B cell (primary cell): Measurements from ENCODE around the gene TTC8. TPM values are rescaled to one million over a fixed set of nuclear protein-coding genes. Genes with fewer than 3 reads are reported as not detected.
"Not testable (repeated sequence)": the region's sequence is repeated elsewhere in the genome, so short reads cannot be mapped to it uniquely, and the experiment has no call there.

Source experiments
- ATAC-seq: fragments of 200-7000 bp; cut with Tn5 transposase; one replicate; pipeline ENCODE4 v1.10.0; 2021; ENCODE audit warnings: low read depth, mild to moderate bottlenecking, moderate number of reproducible peaks, moderate library complexity
- CTCF ChIA-PET: fragments of 350-600 bp; sonication (Branson Sonifier 250); formaldehyde crosslinking; loops from one replicate; lab custom pipeline; 2021; ENCODE audit warnings: antibody characterized with exemption, inconsistent platforms; lab: Charles Lee
- POLR2A ChIA-PET: fragments of 350-600 bp; sonication (Branson Sonifier 250); formaldehyde crosslinking; loops from one replicate; lab custom pipeline; 2021; ENCODE audit warnings: antibody characterized with exemption; lab: Charles Lee
- DNase-seq: peaks from one replicate; pipeline ENCODE4 v3.0.0; 2013
- H2AFZ ChIP-seq: 2 replicates; pipeline ENCODE4 v1.6.1; 2012; ENCODE audit warnings: mild to moderate bottlenecking, low read depth, low read length; ENCODE audit not compliant: insufficient read depth, poor library complexity, severe bottlenecking
- H3K27ac ChIP-seq, 2 donors: 1 replicate in 1 of 2; 2 replicates in 1 of 2; pipeline ENCODE4 v1.5.1; 2012 to 2013; ENCODE audit warnings: low read length in 2 of 2, mild to moderate bottlenecking in 2 of 2, moderate library complexity in 1 of 2
- H3K27me3 ChIP-seq, 4 experiments: fragments of 200-600 bp in 1 of 4; sonication (generic) in 1 of 4; replicated peaks in 1 of 4; 1 replicate in 2 of 4; 2 replicates in 2 of 4; pipeline versions ENCODE4 v1.6.1 to v1.7.0; 2013 to 2016; ENCODE audit warnings: low read length in 3 of 4, mild to moderate bottlenecking in 2 of 4, mixed read lengths in 1 of 4, moderate library complexity in 1 of 4; ENCODE audit not compliant: insufficient read depth in 4 of 4, control insufficient read depth in 3 of 4; ENCODE audit errors: control extremely low read depth in 1 of 4
- H3K36me3 ChIP-seq, 2 experiments: replicated peaks in 1 of 2; 1 replicate in 1 of 2; 2 replicates in 1 of 2; pipeline versions ENCODE4 v1.6.1 to v1.7.1; 2013; ENCODE audit warnings: low read length in 1 of 2; ENCODE audit not compliant: insufficient read depth in 2 of 2, control insufficient read depth in 1 of 2; ENCODE audit errors: control extremely low read depth in 1 of 2, extremely low read depth in 1 of 2
- H3K4me1 ChIP-seq, 2 donors: fragments of 200-600 bp in 1 of 2; sonication (generic) in 1 of 2; 1 replicate in 1 of 2; 2 replicates in 1 of 2; pipeline versions ENCODE4 v1.5.1 to v1.6.1; 2013 to 2017; ENCODE audit warnings: low read length in 2 of 2; ENCODE audit not compliant: control insufficient read depth in 2 of 2, insufficient read depth in 2 of 2
- H3K4me2 ChIP-seq: replicated peaks from 2 replicates; pipeline ENCODE3; 2012; ENCODE audit warnings: mild to moderate bottlenecking, low read depth, low read length; ENCODE audit not compliant: poor library complexity, severe bottlenecking
- H3K4me3 ChIP-seq, 5 experiments: fragments of 200-600 bp in 1 of 5; sonication (generic) in 1 of 5; 1 replicate in 3 of 5; 2 replicates in 2 of 5; pipeline versions ENCODE4 v1.5.1 to v1.7.0; 2011 to 2016; ENCODE audit warnings: low read length in 4 of 5, mild to moderate bottlenecking in 4 of 5, low read depth in 2 of 5, control low read depth in 1 of 5, moderate library complexity in 1 of 5; ENCODE audit not compliant: insufficient read depth in 1 of 5; ENCODE audit errors: control extremely low read depth in 1 of 5, extremely low read depth in 1 of 5
- H3K79me2 ChIP-seq: fragments of 200-600 bp; sonication (generic); one replicate; pipeline ENCODE4 v1.6.0; 2016; ENCODE audit warnings: low read length; ENCODE audit not compliant: control insufficient read depth, insufficient read depth
- H3K9ac ChIP-seq: fragments of 200-600 bp; sonication (generic); 2 replicates; pipeline ENCODE4 v1.6.1; 2017; ENCODE audit warnings: mild to moderate bottlenecking, low read length, moderate library complexity
- H3K9me3 ChIP-seq, 3 donors: one replicate each; pipeline versions ENCODE4 v1.6.1 to v1.7.1; 2013; ENCODE audit warnings: low read length in 2 of 3; ENCODE audit not compliant: control insufficient read depth in 2 of 3, insufficient read depth in 1 of 3; ENCODE audit errors: control extremely low read depth in 1 of 3
- H4K20me1 ChIP-seq: 2 replicates; pipeline ENCODE4 v1.6.0; 2012; ENCODE audit warnings: mild to moderate bottlenecking, low read length; ENCODE audit not compliant: insufficient read depth, control insufficient read depth, poor library complexity, severe bottlenecking
- H3K27ac Mint-ChIP-seq: one replicate; pipeline ENCODE4 v1.8.0; 2021; ENCODE audit warnings: mixed read lengths
- H3K27me3 Mint-ChIP-seq: one replicate; pipeline ENCODE4 v1.8.0; 2021; ENCODE audit warnings: mixed read lengths
- H3K4me1 Mint-ChIP-seq: one replicate; pipeline ENCODE4 v1.8.0; 2021; ENCODE audit warnings: mixed read lengths
- H3K4me3 Mint-ChIP-seq: one replicate; pipeline ENCODE4 v1.8.0; 2021; ENCODE audit warnings: mixed read lengths
- H3K9me3 Mint-ChIP-seq: one replicate; pipeline ENCODE4 v1.8.0; 2022; ENCODE audit warnings: mixed read lengths; ENCODE audit not compliant: insufficient read depth
- EZH2 ChIP-seq: IDR thresholded peaks from 2 replicates; pipeline ENCODE4 v1.6.1; 2012; ENCODE audit warnings: borderline replicate concordance, low read depth, mild to moderate bottlenecking, moderate library complexity, low read length; ENCODE audit not compliant: insufficient read depth, poor library complexity, severe bottlenecking
- WGBS: methylation state at CpG from one replicate; pipeline ENCODE4 v1.1.5; 2013; ENCODE audit warnings: missing lambda C conversion rate; ENCODE audit not compliant: insufficient coverage; 5-methylcytosine and 5-hydroxymethylcytosine counted together
- intact Hi-C: fragments of 100-400 bp; cut with micrococcal nuclease; formaldehyde crosslinking; loops from one replicate; pipeline ENCODE4 v1.10.0; 2022
- polyA plus RNA-seq: library from polyadenylated mRNA; depleted of rRNA; stranded (reverse); fragments of >200 nt; gene quantifications from 2 replicates; pipeline ENCODE4 v1.2.3, GENCODE V29; 2012
- total RNA-seq, 2 donors: library from RNA; stranded (reverse); fragments of 120-200 nt in 1 of 2; gene quantifications; 1 replicate in 1 of 2; 2 replicates in 1 of 2; pipeline versions ENCODE4 v1.2.3 to v1.2.4, GENCODE V29; 2013 to 2022
- TF ChIP-seq, protein P1 (sequence below): fragments of 200-600 bp; IDR thresholded peaks from one replicate; pipeline ENCODE4 v1.8.0; 2022; ENCODE audit warnings: antibody characterized with exemption, mild to moderate bottlenecking

The TTC8 gene
- total and polyA plus RNA-seq, 2 donors (not counting 1 experiment from before 2014, with no cell fraction given): 2.7 to 7.2 TPM

DNA sequence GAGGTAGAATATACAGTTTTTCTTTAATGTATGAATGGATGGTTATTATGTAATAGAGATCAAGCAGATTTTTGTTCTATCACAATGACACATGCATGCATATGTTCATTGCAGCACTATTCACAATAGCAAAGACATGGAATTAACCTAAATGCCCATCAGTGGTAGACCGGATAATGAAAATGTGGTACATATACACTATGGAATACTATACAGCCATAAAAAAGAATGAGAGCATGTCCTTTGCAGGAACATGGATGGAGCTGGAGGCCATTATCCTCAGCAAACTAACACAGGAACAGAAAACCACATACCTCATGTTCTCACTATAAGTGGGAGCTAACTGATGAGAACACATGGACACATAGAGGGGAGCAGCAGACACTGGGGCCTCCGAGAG is 34.7 kb downstream of the TTC8 start:
- H3K27me3 ChIP-seq, H3K27ac ChIP-seq, DNase-seq, H3K27me3 Mint-ChIP-seq, H3K4me2 ChIP-seq, H4K20me1 ChIP-seq, H3K79me2 ChIP-seq, H2AFZ ChIP-seq, H3K4me3 Mint-ChIP-seq, H3K9me3 Mint-ChIP-seq, H3K9me3 ChIP-seq, H3K4me3 ChIP-seq, intact Hi-C loops, ATAC-seq, H3K36me3 ChIP-seq, H3K4me1 ChIP-seq, H3K9ac ChIP-seq, H3K4me1 Mint-ChIP-seq, H3K27ac Mint-ChIP-seq: not testable (repeated sequence)
- ChIA-PET CTCF (interaction anchor here (1.2 kb wide), 1 partner anchor 9 kb away, joined by 3 read pairs; no protein-coding TSS in a partner anchor), POLR2A (interaction anchor here (0.6 kb wide), 1 partner anchor 1094 kb away, joined by 3 read pairs; no protein-coding TSS in a partner anchor)
- WGBS: no CpG with 5 or more reads among the region's 2 CpGs

DNA sequence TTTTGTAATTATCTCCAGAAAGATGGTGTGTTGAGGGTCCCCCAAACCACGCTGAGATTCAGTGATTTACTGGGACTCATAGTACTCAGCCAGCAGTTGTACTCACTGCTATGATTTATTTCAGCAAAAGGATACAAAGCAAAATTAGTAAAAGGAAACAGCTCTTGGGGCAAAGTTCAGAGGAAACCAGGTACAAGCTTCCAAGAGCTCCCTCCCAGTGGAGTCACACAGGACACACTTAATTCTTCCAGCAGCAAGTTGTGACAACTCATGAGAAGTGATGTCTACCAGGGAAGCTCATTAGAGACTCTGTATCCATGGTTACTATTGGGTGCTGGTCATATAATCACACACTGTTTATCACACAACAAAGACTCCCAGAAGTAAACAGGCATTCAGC is 38.7 kb downstream of the TTC8 start:
- TF ChIP-seq, protein P1, sequence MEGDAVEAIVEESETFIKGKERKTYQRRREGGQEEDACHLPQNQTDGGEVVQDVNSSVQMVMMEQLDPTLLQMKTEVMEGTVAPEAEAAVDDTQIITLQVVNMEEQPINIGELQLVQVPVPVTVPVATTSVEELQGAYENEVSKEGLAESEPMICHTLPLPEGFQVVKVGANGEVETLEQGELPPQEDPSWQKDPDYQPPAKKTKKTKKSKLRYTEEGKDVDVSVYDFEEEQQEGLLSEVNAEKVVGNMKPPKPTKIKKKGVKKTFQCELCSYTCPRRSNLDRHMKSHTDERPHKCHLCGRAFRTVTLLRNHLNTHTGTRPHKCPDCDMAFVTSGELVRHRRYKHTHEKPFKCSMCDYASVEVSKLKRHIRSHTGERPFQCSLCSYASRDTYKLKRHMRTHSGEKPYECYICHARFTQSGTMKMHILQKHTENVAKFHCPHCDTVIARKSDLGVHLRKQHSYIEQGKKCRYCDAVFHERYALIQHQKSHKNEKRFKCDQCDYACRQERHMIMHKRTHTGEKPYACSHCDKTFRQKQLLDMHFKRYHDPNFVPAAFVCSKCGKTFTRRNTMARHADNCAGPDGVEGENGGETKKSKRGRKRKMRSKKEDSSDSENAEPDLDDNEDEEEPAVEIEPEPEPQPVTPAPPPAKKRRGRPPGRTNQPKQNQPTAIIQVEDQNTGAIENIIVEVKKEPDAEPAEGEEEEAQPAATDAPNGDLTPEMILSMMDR: no peak
- no peak for TF ChIP-seq EZH2
- H3K9me3 Mint-ChIP-seq: no peaks in the 10 kb centered on the region
- no peaks in the 10 kb centered on the region for H3K36me3 ChIP-seq
- POLR2A ChIA-PET: no interaction called here
- no CpG with 5 or more reads among the region's 1 CpG for WGBS
- no peaks in the 10 kb centered on the region for H3K9me3 ChIP-seq
- H4K20me1 ChIP-seq: no peaks in the 10 kb centered on the region
- no peak overlapping the region for H3K27ac Mint-ChIP-seq
- H3K4me3 ChIP-seq: no peak overlapping the region
- no peaks in the 10 kb centered on the region for H3K4me1 Mint-ChIP-seq
- H3K4me1 ChIP-seq: no peaks in the 10 kb centered on the region
- no peaks in the 10 kb centered on the region for H3K27me3 ChIP-seq
- intact Hi-C loops: no loop called here
- no peak overlapping the region for H3K9ac ChIP-seq
- H3K27me3 Mint-ChIP-seq: no peaks in the 10 kb centered on the region
- CTCF ChIA-PET: no interaction called here
- no peak overlapping the region for H3K27ac ChIP-seq
- DNase-seq (no peak), ATAC-seq (no peak)
- H3K4me3 Mint-ChIP-seq: no peak overlapping the region
- no peaks in the 10 kb centered on the region for H3K79me2 ChIP-seq
- H2AFZ ChIP-seq: no peak overlapping the region
- H3K4me2 ChIP-seq: no peak overlapping the region
